GM10847 (cell line): Measurements from ENCODE around the gene IQCB1.

Experiments used
- POLR2A ChIP-seq: IDR thresholded peaks from 2 replicates; pipeline ENCODE4 v1.6.1; 2011; ENCODE audit not compliant: insufficient read length; ENCODE audit errors: extremely low read depth

The IQCB1 gene

DNA sequence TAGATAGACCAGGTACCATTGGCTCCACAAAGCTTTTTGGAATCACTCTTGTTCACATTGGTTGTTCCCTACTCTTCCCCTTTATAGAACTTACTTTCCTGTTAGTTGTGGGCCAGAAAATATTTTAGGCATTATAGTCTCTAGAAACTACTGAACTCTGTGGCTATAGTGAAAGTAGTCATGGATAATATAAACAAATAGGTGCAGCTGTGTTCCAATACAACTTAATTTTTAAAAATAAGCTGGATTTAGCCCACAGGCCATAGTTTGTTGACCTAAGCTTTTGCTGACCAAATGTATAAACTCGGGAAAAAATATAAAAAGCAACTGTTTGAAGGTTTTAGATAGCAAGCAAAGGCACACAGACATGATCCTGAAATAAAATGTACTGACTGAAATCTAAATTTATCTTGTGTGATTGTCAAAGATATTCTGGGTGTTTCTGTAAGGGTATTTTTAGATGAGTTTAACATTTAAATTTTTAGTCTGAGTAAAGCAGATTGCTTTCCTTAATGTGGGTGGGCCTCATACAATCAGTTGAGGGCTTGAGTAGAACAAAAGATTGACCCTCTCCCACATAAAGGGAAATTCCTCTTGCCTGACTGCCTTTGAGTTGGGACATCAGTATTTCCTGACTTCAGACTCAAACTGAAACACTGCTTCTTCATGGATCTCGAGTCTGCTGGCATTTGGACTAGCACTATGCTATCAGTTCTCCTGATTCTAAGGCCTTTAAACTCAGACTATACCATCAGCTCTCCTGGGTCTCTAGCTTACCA, 13.2 kb downstream of the IQCB1 start:
- no peak for TF ChIP-seq POLR2A

DNA sequence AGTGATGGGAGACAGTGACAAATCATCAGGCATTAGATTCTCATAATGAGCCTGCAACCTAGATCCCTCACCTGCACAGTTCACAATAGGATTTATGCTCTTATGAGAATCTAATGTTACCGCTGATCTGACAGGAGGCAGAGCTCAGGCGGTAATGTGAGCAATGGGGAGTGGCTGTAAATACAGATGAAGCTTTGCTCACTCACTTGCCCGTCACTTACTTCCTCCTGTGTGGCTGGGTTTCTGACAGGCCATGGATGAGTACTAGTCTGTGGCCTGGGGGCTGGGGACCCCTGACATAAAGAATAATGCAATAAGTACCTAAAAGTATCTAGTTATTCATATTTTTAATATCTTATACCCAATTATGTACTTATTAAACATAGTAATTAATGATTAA, 15.6 kb downstream of the IQCB1 start:
- TF ChIP-seq POLR2A = no peak

DNA sequence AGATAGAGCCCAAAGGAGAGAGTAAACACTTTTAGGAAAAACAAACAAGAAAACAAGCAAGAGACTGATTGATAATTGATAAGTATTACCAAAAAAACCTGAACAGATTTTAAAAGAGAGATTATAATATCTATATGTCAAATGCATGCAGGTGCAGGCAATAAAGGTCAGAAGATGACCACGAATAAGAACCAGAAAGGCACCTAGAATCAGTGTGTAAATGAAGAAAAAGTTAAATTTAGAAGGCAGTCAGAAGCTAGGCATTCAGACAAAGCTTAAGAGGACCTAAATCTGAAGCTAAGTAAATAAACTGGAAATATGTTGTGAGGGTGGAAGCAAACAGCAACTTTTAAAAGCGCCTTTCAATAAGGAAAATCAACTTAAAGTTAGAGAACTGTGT, 16.3 kb downstream of the IQCB1 start:
- TF ChIP-seq POLR2A = no peak

DNA sequence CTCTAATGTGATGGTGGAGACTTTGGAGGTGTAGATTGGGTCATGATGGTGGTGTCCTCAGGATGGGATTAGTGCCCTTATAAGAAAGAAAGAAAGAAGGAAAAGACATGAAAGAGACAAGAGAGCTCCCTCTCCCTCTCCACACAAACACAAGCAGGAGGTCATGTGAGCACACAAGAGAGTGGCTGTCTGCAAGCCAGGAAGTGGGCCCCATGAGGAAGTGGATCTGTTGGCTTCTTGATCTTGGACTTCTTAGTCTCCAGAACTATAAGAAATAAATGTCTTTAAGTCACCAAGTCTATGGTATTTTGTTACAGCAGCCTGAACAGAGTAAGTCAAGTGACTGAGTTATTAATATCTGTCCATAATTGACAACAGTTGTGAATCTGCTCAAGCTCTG, 17.1 kb downstream of the IQCB1 start:
- no peak for TF ChIP-seq POLR2A

DNA sequence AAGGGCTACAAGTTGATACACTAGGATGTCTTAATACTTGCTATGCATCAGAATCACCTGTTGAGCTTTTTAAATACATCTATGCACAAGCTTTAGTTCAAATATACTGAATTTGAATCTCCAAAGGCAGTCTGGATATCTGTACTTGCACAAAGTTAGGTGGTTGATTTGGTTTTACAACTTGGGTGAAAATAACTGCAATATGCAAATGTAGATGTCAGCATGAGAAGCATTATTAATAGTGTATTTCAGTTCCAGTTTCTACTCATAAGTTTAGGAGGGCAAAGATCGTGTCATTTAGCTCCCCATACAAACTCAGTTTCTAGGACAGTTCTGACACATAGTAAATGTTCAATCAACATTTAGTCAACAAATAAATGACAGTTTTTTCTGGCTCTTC, 25.6 kb downstream of the IQCB1 start:
- TF ChIP-seq POLR2A = no peak

DNA sequence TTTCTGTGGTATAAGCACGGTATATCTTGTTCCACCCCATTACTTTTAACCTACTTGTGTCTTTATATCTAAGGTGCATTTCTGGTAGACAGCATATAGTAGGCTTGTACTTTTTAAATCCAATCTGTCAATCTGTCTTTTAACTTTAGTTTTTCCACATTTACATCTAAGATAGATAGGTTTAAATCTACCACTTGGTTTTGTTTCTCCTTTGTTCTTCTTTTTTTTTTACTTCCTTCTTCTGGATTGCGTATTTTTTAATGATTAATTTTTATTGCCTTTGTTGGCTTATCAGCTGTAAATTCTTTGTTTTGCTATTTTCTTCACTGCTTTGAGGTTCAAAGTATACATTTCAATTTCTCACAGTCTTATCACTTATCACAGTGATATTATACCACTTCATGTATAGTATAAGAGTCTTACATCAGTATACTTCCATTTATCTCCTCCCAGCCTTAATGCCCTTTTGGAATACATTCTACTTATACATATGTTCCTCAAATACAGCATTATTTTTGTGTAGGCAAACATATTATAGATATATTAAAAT, 31.0 kb downstream of the IQCB1 start:
- TF ChIP-seq POLR2A = no peak

DNA sequence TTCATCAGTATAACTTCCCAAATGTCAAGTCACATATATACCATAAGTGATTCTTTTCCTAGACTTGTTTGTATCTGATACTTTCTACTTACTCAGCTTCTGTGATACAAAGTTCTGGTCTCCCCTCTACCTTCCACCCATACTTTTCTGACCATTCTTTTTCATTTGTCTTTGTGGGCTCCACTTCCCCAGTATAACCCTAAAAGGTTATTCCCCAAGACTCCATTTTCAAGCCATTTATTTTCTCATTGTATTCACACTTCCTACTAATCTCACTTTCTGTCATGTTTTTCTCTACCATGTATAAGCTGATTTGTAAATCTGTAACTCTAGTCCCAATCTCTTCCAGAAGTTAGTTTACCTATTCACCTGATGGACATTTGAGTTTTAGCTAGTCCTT, 34.0 kb downstream of the IQCB1 start:
- no peak for TF ChIP-seq POLR2A

DNA sequence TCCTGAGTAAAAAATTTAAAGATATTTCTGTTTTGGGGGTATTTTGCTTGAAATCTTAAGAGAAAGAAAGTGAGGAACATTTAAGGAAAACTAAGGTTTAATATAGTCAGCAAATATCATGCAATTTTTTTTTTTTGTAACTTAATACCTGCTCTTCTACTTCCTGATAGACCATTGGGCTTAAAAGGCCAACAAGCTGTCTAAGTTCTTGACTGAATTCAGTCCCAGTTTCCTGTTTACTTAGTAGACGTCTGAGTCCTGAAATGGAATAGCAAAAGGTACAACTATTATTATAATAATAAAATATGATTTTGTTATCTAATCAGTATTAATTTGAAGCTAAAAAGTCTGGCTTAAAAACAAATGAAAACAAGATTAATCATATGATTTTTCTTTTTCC, 37.9 kb downstream of the IQCB1 start:
- no peak for TF ChIP-seq POLR2A

DNA sequence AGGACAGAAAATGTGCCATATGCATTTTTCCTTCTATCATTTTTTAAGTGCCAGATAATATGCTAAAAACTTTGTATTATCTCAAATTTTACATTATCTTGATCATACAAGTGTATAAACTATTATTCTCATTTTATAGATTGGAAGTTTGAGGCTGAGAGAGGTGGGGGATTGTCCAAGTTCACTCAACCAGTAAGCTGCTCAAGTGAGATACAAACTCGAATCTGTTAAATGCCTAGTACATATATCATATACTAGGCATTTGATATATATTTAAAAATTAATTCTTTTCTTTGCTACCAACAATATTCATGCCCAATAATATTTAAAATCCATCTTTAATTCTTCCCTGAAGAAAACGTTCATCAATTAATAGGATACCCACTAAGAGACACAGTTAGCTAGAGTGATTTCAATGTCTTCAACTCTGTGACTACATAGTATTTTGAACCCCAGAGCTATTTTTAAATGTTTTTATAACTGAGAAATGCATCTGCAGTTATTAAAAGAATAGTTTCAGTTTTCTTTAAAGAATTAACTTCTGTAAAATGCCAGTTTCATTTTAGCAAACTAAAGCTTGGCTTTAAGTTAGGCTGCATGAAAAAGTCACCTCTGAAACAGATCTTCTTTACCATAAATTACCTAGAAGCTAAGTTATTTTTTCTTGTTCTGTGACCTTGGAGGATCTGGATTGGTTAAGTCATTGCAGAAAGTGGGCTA, 40.4 kb downstream of the IQCB1 start:
- TF ChIP-seq POLR2A = no peak

DNA sequence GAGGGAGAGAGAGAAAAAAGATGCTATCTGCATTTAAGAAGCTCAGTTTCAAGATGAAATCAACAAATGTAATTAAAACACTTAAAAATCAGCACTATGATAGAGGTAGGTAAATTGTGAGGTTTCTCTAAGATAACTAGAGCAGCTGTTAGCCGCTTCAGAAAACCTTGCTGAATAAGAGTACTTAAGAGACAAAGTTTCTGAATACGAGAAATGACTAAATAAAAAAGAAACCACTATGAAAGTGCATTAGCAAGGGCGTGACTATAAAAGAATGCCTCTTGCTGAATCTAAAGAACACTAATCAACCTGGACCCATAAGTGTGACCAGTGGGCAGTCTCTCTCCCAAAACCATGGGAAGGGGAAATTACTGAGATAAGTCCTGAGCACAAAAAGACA, 41.8 kb downstream of the IQCB1 start:
- no peak for TF ChIP-seq POLR2A

DNA sequence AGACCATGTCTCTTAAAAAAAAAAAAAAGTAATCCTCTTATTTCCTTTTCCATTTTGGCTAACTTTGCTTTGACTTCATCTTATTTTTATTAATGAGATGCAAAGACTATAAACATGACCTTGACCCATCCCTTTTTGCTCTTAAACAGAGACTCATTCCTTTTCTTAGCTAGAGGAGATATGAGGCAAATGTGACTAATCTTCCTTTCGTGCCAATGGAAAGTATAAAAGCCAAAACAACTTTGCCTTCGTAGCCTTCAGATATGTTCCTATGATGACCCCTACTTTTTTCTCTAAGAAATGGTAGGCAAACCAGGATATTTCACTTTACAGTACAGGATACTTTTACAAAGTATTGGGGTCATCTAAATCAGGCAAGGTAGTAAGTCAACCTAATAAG, 48.4 kb downstream of the IQCB1 start:
- no peak for TF ChIP-seq POLR2A

DNA sequence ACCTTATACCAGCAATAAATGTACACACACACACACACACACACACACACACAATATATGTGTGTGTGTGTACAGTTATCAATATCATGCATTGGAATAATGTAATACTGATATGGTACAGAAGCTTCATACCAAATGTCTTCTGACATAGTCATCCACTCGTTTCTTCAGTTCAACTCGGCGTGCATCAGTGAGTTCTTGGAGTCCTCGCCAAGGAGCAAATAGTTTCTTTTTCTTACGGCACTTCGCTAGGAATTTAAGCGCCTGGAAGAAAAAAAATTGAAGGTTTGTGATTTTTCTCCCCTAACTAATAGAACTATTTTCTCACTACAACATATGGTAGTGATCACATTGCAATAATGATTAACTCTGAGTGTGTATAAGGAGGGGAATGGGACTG, 53.2 kb downstream of the IQCB1 start:
- no peak for TF ChIP-seq POLR2A

DNA sequence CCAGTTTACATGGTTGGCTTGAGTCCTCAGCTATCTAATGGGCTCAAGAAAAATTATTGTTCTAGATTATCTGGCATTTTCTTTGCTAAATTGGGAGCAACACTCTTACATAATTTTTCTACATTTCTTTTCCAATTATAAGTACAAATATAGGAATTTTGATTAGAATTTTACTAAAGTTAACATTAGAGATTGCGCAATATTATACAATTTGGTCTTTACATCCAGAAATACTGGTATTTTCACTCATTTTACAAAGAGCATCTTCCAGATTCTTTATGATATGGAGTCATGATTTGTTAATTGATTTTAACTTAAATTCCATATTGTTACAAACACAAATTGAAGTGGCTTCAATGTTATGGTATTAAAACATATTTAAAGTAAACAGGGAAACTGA, 65.6 kb downstream of the IQCB1 start:
- TF ChIP-seq POLR2A = no peak

DNA sequence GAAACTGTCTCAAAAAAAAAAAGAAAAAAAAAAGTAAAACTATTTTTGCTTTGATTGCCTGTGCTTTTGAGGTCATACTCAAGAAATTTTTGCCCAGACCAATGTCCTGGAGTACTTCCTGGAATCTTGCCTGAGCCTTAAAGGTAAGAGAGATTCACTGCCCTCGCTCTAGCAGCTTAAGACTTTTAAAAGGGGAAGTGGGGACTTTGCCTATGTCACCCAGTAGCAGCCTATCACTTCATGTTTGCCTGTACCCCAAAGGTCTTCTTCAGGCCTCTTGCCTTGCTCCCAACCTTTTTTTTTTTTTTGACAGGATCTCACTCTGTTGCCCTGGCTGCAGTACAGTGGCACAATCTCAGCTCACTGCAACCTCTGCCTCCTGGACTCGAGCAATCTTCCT, 66.4 kb downstream of the IQCB1 start:
- no peak for TF ChIP-seq POLR2A

DNA sequence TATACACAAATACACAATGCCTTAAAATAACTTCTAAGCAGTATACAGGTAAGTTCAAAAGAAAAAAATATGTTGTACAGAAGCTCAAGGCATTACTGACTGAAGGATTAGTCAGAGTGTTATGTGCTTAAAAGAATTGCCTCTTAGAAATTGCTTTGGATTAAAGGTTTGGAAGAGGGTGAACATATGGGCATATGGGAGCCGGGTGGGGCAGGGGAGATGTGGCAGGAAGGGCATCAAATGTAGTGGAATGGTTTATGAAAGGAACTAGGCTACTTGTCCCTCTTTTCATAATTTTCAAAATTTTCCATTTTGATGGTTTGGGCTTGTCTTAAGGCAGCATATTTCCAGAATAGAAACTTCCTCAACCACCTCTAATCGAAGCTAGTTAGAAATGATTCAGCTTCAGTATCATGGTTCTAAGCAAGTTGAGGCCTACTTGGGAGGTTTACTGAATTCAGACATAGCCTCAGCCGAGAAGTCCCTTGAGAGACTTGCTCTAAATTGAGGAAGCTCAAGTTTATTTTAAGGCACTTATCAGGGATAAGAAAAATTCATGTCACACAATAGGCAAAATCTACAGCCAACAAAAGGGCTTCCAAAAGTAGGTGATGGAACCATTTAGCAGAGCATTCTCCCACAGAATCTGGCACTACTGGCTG, 75.2 kb downstream of the IQCB1 start:
- TF ChIP-seq POLR2A = no peak
